Stomach (tissue), 4 donors: ENCODE data around the gene FHAD1.

Experiments used
- CTCF ChIP-seq, 7 experiments: fragments of 450-650 bp in 4 of 7; fragments of 200-600 bp in 3 of 7; sonication (generic) in 3 of 7; IDR thresholded peaks; one replicate each; pipeline ENCODE4 v1.5.1; 2016 to 2019; ENCODE audit warnings: antibody characterized with exemption in 7 of 7, control low read depth in 2 of 7, mild to moderate bottlenecking in 1 of 7
- EP300 ChIP-seq: sonication (generic); formaldehyde crosslinking; IDR thresholded peaks from one replicate; pipeline ENCODE4 v1.6.1; 2017; ENCODE audit warnings: antibody characterized with exemption
- POLR2A ChIP-seq, 4 donors: fragments of 450-650 bp; IDR thresholded peaks; one replicate each; pipeline ENCODE4 v1.6.1; 2016; ENCODE audit warnings: antibody characterized with exemption in 4 of 4, control low read depth in 2 of 4, mild to moderate bottlenecking in 1 of 4, moderate library complexity in 1 of 4
- POLR2AphosphoS5 ChIP-seq, 3 donors: sonication (generic); formaldehyde crosslinking; IDR thresholded peaks; one replicate each; pipeline ENCODE4 v1.6.1; 2016; ENCODE audit warnings: antibody characterized with exemption in 3 of 3

- TF ChIP-seq CTCF (IDR thresholded peaks at IDR 0.05) (no peak), POLR2A (IDR thresholded peaks at IDR 0.05) (no peak), POLR2AphosphoS5 (IDR thresholded peaks at IDR 0.05) (no peak), EP300 (no peak)
Observed at GRCh38 chr1:15431571-15431948, 184.5 kb downstream of the FHAD1 start.
